Measurements from ENCODE around the gene AFF3.

DNA sequence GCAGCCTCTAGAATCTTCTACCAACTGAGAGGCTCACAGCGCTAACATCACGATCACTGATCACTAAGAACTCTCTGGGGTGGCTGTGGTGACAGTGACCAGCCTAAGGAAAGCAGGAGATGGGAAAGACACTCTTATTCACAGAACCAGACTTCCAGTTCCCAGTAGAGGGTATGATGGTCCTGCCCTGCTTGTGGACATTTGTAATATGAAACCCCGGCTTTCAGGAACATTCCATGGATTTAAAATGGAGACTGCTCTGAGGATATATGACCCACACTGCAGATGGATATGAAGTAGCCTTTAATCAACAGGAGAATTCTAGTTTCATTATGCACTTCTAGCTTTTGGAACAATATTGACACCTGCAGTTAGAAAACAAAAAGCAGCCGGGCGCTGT is 131.8 kb downstream of the AFF3 start:
- TF ChIP-seq, protein P1, sequence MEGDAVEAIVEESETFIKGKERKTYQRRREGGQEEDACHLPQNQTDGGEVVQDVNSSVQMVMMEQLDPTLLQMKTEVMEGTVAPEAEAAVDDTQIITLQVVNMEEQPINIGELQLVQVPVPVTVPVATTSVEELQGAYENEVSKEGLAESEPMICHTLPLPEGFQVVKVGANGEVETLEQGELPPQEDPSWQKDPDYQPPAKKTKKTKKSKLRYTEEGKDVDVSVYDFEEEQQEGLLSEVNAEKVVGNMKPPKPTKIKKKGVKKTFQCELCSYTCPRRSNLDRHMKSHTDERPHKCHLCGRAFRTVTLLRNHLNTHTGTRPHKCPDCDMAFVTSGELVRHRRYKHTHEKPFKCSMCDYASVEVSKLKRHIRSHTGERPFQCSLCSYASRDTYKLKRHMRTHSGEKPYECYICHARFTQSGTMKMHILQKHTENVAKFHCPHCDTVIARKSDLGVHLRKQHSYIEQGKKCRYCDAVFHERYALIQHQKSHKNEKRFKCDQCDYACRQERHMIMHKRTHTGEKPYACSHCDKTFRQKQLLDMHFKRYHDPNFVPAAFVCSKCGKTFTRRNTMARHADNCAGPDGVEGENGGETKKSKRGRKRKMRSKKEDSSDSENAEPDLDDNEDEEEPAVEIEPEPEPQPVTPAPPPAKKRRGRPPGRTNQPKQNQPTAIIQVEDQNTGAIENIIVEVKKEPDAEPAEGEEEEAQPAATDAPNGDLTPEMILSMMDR (IDR thresholded peaks at IDR 0.05) = no peak
- TF ChIP-seq POLR2AphosphoS5 (IDR thresholded peaks at IDR 0.05) = no peak
- TF ChIP-seq POLR2A (IDR thresholded peaks at IDR 0.05) = no peak
- TF ChIP-seq EP300 (IDR thresholded peaks at IDR 0.05; ENCODE audit: low read depth) = no peak
